ENCODE data around the gene RGS3.

The RGS3 gene

GRCh38 chr9:113587471-113588031, 124.0 kb downstream of the RGS3 start:
- Histone ChIP-seq H3K4me2 (ENCODE audit: low read length) (no peak overlapping the region), H3K36me3 (ENCODE audit: insufficient read depth, low read length) (peaks cover 10% of the 10 kb centered on the region), H3K27me3 (ENCODE audit: insufficient read depth, low read length) (no peaks in the 10 kb centered on the region)

DNA sequence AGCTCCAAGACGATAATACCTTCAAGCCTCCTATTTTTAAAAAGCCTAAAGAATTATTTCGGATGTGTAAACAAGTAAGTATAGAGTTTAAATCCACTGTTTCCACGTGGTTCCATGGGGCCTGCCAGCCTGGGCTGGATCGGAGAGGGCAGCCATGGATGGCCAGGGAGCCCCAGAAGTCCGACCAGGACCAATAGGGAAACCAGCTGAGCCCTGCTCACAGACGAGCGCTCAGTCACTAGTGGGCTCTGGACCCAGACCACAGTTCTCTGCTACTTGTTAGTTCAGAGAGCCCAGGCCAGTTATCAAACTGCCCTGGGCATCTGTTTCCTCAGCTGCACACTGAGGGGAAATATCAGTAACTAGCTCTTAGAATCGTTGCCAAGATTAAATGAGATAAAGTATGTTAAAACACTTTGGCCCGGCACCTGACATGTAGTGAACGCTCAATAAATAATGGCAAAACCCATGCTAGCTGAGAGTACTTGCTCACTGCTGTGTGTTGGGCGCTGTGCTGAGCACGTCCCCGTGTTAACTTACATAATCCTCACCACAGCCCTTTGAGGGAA, 124.8 kb downstream of the RGS3 start:
- TF ChIP-seq, protein P1, sequence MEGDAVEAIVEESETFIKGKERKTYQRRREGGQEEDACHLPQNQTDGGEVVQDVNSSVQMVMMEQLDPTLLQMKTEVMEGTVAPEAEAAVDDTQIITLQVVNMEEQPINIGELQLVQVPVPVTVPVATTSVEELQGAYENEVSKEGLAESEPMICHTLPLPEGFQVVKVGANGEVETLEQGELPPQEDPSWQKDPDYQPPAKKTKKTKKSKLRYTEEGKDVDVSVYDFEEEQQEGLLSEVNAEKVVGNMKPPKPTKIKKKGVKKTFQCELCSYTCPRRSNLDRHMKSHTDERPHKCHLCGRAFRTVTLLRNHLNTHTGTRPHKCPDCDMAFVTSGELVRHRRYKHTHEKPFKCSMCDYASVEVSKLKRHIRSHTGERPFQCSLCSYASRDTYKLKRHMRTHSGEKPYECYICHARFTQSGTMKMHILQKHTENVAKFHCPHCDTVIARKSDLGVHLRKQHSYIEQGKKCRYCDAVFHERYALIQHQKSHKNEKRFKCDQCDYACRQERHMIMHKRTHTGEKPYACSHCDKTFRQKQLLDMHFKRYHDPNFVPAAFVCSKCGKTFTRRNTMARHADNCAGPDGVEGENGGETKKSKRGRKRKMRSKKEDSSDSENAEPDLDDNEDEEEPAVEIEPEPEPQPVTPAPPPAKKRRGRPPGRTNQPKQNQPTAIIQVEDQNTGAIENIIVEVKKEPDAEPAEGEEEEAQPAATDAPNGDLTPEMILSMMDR (IDR thresholded peaks at IDR 0.05; ENCODE audit: low read length) = no peak
- no peak for TF ChIP-seq EZH2 (IDR thresholded peaks at IDR 0.05; ENCODE audit: borderline replicate concordance, low read length)
- H2AFZ ChIP-seq (ENCODE audit: low read length) = no peak overlapping the region
- no peak overlapping the region for H3K27ac ChIP-seq (ENCODE audit: low read depth, low read length, poor library complexity, severe bottlenecking)
- no peak overlapping the region for H3K4me2 ChIP-seq (ENCODE audit: low read length)
- H3K9me2 ChIP-seq (ENCODE audit: low read depth, low read length) = no peaks in the 10 kb centered on the region
- H3K4me3 ChIP-seq (ENCODE audit: low read depth, low read length, poor library complexity, severe bottlenecking) = no peak overlapping the region
- no peaks in the 10 kb centered on the region for H3K9me3 ChIP-seq (ENCODE audit: low read length)
- no peaks in the 10 kb centered on the region for H4K20me1 ChIP-seq (ENCODE audit: insufficient read depth, low read length)
- H3K27me3 ChIP-seq (ENCODE audit: insufficient read depth, low read length) = no peaks in the 10 kb centered on the region
- no peaks in the 10 kb centered on the region for H3K4me1 ChIP-seq (ENCODE audit: insufficient read depth, low read length, severe bottlenecking)
- no peak overlapping the region for H3K9ac ChIP-seq (ENCODE audit: low read length)
- peaks cover 10% of the 10 kb centered on the region for H3K36me3 ChIP-seq (ENCODE audit: insufficient read depth, low read length)
- no peaks in the 10 kb centered on the region for H3F3A ChIP-seq (ENCODE audit: insufficient read depth, low read length)
- H3K79me2 ChIP-seq (ENCODE audit: insufficient read depth, low read length) = no peaks in the 10 kb centered on the region

More at GRCh38 chr9:113587471-113588031, 124.0 kb downstream of the RGS3 start:
- no peak overlapping the region for H2AFZ ChIP-seq (ENCODE audit: low read length)
- no peak for TF ChIP-seq EZH2 (IDR thresholded peaks at IDR 0.05; ENCODE audit: borderline replicate concordance, low read length)
- TF ChIP-seq, protein P1 (IDR thresholded peaks at IDR 0.05; ENCODE audit: low read length) = peak; percentile 68
- peaks cover 6% of the 10 kb centered on the region for H3K4me1 ChIP-seq (ENCODE audit: insufficient read depth, low read length, severe bottlenecking)
- no peak overlapping the region for H3K27ac ChIP-seq (ENCODE audit: low read depth, low read length, poor library complexity, severe bottlenecking)
- H3K79me2 ChIP-seq (ENCODE audit: insufficient read depth, low read length) = no peaks in the 10 kb centered on the region
- H3K9ac ChIP-seq (ENCODE audit: low read length) = no peak overlapping the region
- no peaks in the 10 kb centered on the region for H3K9me3 ChIP-seq (ENCODE audit: low read length)
- no peaks in the 10 kb centered on the region for H3K9me2 ChIP-seq (ENCODE audit: low read depth, low read length)
- no peak overlapping the region for H3K4me3 ChIP-seq (ENCODE audit: low read depth, low read length, poor library complexity, severe bottlenecking)
- H3F3A ChIP-seq (ENCODE audit: insufficient read depth, low read length) = no peaks in the 10 kb centered on the region
- H4K20me1 ChIP-seq (ENCODE audit: insufficient read depth, low read length) = no peaks in the 10 kb centered on the region

DNA sequence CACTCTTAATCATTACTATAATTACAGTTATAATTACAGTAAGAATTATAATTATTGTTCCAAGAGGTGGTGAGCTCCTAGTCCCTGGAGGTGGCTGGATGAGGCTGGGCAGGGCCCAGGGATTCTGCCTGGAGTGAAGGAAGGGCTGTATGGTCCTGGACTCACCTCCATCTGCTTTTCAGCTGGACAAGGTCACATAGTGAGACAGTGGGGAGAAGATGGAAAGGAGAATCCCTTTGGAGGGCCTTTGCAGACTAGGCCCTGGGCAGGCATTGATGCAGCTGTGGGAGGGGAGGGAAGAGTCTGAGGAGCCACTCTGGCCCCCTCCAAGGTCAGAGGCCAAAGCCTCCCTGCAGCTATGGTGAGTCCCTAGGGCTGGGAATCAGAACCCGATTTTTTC, 125.4 kb downstream of the RGS3 start:
- Histone ChIP-seq H4K20me1 (ENCODE audit: insufficient read depth, low read length) (no peaks in the 10 kb centered on the region), H3K27me3 (ENCODE audit: insufficient read depth, low read length) (no peaks in the 10 kb centered on the region), H3K9me3 (ENCODE audit: low read length) (no peaks in the 10 kb centered on the region), H3K4me3 (ENCODE audit: low read depth, low read length, poor library complexity, severe bottlenecking) (no peak overlapping the region), H3K79me2 (ENCODE audit: insufficient read depth, low read length) (no peaks in the 10 kb centered on the region), H2AFZ (ENCODE audit: low read length) (no peak overlapping the region), H3K4me1 (ENCODE audit: insufficient read depth, low read length, severe bottlenecking) (peaks cover 5% of the 10 kb centered on the region), H3K4me2 (ENCODE audit: low read length) (no peak overlapping the region), H3F3A (ENCODE audit: insufficient read depth, low read length) (no peaks in the 10 kb centered on the region), H3K9ac (ENCODE audit: low read length) (no peak overlapping the region), H3K36me3 (ENCODE audit: insufficient read depth, low read length) (peaks cover 10% of the 10 kb centered on the region), H3K9me2 (ENCODE audit: low read depth, low read length) (no peaks in the 10 kb centered on the region), H3K27ac (ENCODE audit: low read depth, low read length, poor library complexity, severe bottlenecking) (no peak overlapping the region)
- TF ChIP-seq, protein P1 (IDR thresholded peaks at IDR 0.05; ENCODE audit: low read length) = no peak
- no peak for TF ChIP-seq EZH2 (IDR thresholded peaks at IDR 0.05; ENCODE audit: borderline replicate concordance, low read length)
